Left colon (tissue), 2 donors: ENCODE measurements around the gene AACS. TPM values are rescaled to one million over a fixed set of nuclear protein-coding genes. Genes with fewer than 3 reads are reported as not detected.
"Not testable (repeated sequence)": the region's sequence is repeated elsewhere in the genome, so short reads cannot be mapped to it uniquely, and the experiment has no call there.

Source experiments
- ATAC-seq: fragments of 200-7000 bp; cut with Tn5 transposase; one replicate; pipeline ENCODE4 v1.9.1; 2020; ENCODE audit warnings: mild to moderate bottlenecking, moderate library complexity
- DNase-seq, 2 donors: peaks; one replicate each; pipeline ENCODE4 v3.0.0-alpha.2; 2020
- intact Hi-C, 2 donors: fragments of 100-400 bp; cut with DNase I in 1 of 2; cut with micrococcal nuclease in 1 of 2; formaldehyde crosslinking; loops; one replicate each; pipeline versions ENCODE4 v1.11.2 to v1.14.0; 2022; cut with DNase I, micrococcal nuclease
- total RNA-seq, 2 donors: library from RNA; stranded (reverse); fragmentation: NEBNext Ultra II Directional; extraction: Animal tissue kit (Norgen Biotek cat#: 25700); gene quantifications; one replicate each; pipeline ENCODE4 v1.2.1, GENCODE V29; 2021
- donor health status: DM: no; HTN: no; CAD: no.
- donor health status: DM: yes; HTN: yes; CAD: no.

The AACS gene
- total RNA-seq, 2 donors from 2014 or later, result 43.8 to 69.0 TPM

DNA sequence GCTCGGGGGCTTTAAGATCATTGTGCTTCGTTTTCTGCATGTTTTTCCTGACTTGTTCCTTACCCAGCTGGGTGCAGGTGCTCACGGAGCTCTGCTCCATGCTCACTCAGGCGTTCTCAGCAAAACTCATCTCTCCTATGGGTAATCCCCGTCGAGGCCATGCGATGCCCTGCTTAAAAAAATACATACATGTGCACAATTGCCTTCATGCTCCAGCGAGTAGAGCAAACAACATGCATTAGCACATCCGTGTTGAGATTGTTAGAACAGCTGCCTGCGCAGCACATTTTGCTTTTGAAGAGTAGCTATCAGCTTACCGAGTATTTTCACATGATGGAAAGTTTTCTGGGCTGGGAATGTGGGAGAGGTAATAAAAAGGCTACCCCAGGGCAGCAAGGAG lies 16.2 kb downstream of the AACS start:
- no peak for ATAC-seq
- DNase-seq, result no peak
- intact Hi-C loops, result no loop called here

GRCh38 chr12:125083072-125083471 lies 17.8 kb downstream of the AACS start:
- ATAC-seq (no peak), DNase-seq (no peak)
- intact Hi-C loops, result no loop called here

GRCh38 chr12:125088199-125088598 lies 23.0 kb downstream of the AACS start:
- intact Hi-C loops, ATAC-seq, DNase-seq: not testable (repeated sequence)

DNA sequence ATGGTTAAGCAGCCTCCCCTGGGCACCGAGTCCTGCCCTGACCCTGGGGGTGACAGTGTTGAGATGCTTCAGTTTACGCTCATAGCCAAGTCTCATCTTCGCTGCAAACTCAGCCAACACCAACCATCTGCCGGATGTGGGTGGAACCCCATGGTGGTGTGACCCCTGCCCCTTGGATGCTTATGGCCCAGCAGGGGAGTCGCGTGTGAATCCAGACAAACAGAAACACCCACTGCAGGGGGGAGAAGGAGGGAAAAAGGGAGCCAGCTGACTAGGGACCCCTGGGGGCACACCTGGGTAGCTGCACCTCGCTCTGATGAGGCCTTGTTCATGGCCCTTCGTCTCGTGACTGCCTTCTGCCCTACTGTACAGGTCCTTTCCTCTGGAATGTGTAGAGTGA lies 23.8 kb downstream of the AACS start:
- no peak for DNase-seq
- ATAC-seq, result no peak
- intact Hi-C loops, result no loop called here

DNA sequence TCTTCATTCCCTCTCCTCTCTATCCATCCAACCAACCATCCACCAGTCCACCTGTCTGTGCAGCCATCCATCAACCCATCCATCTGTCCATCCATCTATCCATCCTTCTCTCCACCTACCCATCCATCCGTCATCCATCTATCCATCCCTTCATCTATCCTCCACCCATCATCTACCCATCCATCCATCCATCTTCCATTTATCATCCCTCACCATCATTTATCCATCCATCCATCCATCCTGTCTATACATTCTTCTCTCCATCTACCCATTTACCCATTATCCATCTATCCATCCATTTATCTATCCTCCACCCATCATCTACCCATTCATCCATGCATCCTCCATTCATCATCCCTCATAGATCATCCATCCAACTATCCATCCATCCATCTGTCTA lies 24.4 kb downstream of the AACS start:
- intact Hi-C loops, result no loop called here
- no peak for ATAC-seq
- DNase-seq, result no peak

DNA sequence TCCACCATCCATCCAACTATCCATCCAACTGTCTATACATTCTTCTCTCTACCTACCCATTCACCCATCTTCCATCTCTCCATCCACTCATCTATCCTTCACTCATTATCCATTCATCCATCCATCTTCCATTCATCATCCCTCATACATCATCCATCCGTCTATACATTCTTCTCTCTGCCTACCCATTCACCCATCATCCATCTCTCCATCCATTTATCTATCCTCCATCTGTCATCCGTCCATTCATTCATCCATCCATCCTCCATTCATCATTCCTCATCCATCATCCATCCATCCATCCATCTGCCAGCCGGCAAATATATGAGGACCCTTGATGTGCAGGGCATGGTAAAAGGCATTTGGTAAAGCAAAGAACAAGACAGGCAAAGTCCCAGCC lies 25.2 kb downstream of the AACS start:
- no peak for ATAC-seq
- intact Hi-C loops, result no loop called here
- DNase-seq, result no peak

- DNase-seq, result no peak
- intact Hi-C loops, result no loop called here
- ATAC-seq, result no peak
Observed at GRCh38 chr12:125091401-125091800, 26.2 kb downstream of the AACS start.

- peak; percentile 40 for ATAC-seq
- intact Hi-C loops, result no loop called here
- peak; percentile 43 for DNase-seq
Observed at GRCh38 chr12:125092108-125092871, 27.1 kb downstream of the AACS start.

- peak; percentile 88 for ATAC-seq
- intact Hi-C loops, result no loop called here
- peak; percentile 71 to 80 for DNase-seq
Observed at GRCh38 chr12:125092872-125093680, 27.8 kb downstream of the AACS start.

DNA sequence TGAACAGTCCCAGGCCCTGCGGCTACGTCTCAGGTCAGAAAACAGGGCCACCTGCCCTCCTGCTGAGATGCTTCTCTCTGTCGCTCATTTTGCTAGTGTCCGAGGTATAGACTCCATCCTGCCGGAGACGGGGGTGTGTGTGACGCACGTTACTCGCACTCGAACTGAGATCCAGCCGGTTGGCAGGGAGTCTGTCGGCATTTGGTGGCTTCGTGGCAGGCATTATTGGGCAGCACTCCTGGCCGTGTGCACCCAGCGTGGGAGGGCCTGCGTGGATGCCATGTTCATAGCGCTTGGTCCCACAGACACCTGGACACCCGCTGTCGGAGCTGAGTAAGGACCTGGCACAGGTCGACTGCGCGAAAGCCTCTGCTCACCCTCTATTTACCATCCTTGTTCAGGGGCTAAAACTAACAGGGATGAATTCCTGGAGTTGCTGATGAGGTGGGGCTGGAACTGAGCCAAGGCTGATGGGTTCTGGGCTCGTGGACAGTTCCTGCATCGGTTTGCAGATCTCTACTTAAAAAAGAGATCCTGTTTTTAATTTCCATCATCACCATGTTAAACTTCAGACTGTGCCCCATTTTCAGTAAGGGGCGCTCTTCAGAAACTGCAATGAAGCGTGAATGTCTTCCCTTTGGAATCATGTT lies 28.6 kb downstream of the AACS start:
- DNase-seq (peak in 1 of 2 donors; percentile 17), ATAC-seq (no peak)
- intact Hi-C loops, result no loop called here

DNA sequence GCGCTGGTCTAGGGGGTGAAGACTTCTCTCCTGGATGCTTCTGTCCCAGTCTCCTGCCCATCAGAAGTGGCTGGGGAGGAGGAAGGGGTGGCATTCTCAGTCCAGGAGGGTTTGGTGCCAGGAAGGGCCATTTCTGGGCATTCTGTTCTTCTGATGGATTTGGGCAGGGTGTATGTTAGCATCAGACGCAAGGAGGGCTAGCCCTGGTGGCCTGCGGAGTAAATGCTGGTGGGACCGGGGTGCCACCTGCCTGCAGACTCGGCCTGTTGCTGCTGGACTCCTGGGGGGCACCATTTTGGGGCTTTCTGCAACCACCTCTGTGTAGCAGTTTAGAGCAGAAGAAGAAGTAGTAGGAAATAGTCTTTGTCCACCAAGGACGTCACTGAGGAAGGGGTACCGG lies 31.7 kb downstream of the AACS start:
- intact Hi-C loops, result no loop called here
- ATAC-seq, result no peak
- DNase-seq, result no peak

- DNase-seq, result no peak
- ATAC-seq, result no peak
- intact Hi-C loops, result no loop called here
Observed at GRCh38 chr12:125097427-125097826, 32.2 kb downstream of the AACS start.

DNA sequence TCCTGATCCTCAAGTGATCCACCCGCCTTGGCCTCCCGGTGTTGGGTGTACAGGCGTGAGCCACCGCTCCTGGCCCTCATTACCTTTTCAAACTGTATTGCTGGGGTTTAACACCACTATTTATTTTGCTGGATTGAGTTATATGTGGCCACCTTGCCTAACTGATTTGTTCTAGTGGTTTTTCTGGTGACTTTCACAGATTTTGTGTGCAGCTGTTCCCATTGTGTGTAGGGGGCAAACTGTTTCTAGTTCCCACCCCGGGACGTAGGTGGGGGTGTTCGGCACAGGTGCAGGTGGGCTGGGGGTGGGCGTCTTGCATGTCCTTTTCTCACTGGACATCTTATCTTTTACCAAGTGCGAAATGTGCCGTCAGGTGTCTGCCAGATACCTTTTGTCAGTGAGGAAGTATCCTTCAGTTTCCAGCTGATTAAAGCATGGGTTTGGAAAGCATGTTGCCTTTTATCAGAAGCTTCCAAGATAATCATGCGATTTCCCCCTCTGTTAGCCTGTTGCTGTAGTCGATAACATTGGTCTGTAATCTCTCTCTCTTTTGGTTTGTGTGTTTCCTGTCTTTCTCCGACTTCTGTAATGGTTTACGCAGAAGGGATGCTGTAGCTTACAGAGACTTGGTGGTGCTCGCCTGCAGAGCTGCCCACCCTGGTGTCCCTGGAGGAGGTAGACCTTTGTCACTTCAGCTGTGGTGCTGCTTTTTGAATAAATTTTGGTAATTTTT lies 33.6 kb downstream of the AACS start:
- DNase-seq (no peak), ATAC-seq (no peak)
- intact Hi-C loops, result no loop called here

- DNase-seq, result no peak
- intact Hi-C loops, result no loop called here
- ATAC-seq, result no peak
Observed at GRCh38 chr12:125099409-125099782, 34.2 kb downstream of the AACS start.

DNA sequence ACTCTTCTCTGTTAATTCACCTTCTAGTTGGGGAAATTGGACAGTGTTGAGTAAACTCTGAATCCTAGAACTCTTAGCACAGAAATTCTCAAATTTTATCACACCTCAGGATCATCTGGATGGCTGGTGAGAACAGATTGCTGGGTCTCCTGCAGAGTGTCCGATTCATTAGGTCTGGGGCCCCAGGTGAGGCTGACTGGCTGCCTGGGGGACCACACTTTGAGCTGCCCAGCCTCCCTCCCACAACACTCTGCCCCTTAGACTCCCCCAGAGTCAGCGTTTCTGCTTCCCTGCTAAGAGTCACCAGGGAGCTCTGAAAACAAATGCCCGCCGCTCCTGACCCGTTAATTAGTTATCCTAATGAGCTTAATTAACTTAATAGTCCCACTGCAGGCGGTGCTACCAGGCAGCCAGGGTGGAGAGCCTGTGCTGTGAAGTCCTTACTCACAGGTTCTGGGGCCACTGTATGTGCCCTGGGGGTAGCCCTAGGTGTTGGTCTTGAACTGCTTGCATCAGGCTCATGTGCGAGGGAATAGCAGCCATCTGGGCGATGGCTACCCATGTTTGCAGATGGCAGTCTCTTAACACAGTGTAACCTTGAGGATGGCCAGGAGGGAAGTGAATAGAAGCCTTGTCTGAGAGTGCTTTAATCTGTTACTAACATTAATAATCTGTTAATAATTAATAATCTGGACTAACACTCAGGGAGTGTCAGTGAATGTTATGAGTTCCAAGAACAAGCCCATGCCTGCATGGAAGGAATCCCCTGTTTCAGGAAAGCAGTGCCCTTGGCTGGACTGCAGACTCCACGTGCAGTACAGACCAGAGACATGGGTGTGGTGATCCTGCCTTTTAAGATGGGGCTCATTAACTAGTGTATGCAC lies 35.6 kb downstream of the AACS start:
- ATAC-seq (peak; percentile 60), DNase-seq (no peak)
- intact Hi-C loops, result no loop called here

GRCh38 chr12:125104982-125105381 lies 39.7 kb downstream of the AACS start:
- DNase-seq, result no peak
- intact Hi-C loops, result no loop called here
- ATAC-seq, result no peak

DNA sequence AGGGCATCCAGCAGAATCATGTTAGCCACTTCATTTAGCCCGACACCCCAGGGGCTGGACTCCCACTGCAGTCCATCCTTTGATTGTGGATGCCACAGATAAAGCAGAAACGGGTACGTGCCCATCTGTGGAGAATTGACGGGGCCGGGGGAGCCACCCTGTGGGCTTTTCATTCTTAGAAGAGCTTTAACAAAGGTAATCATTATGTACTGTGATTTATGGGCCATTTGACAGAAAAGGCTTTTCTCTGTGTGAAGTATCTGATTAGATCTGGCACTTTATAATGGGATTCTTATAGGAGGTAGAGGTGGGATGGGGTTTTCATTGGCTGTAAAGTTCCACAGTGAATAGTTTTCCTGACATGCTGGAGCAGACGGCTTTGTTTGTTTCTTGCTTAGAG lies 40.4 kb downstream of the AACS start:
- DNase-seq, result no peak
- intact Hi-C loops, result no loop called here
- no peak for ATAC-seq

- DNase-seq (peak; percentile 28 to 32), ATAC-seq (peak; percentile 74)
- intact Hi-C loops, result no loop called here
Observed at GRCh38 chr12:125110641-125111360, 45.6 kb downstream of the AACS start.
